ENCODE results near the gene SHISA7.
A peak's percentile ranks its signal among the peaks of the same experiment; 100 is the strongest.
"Not testable (repeated sequence)": the region's sequence is repeated elsewhere in the genome, so short reads cannot be mapped to it uniquely, and the experiment has no call there.

Gene SHISA7

GRCh38 chr19:55443824-55444480 is 852 bp upstream of the SHISA7 start:
- DNase-seq, result no peak

- DNase-seq, result no peak
Observed at GRCh38 chr19:55442372-55442961, 633 bp downstream of the SHISA7 start.

- no peak for DNase-seq
Observed at GRCh38 chr19:55441692-55442321, 1.3 kb downstream of the SHISA7 start.

- no peak for DNase-seq
Observed at GRCh38 chr19:55441319-55441691, 1.8 kb downstream of the SHISA7 start.

GRCh38 chr19:55440411-55441105 is 2.5 kb downstream of the SHISA7 start:
- DNase-seq, result no peak

- DNase-seq, result no peak
Observed at GRCh38 chr19:55439052-55439451, 4.0 kb downstream of the SHISA7 start.

- no peak for DNase-seq
Observed at GRCh38 chr19:55437410-55437809, 5.7 kb downstream of the SHISA7 start.

- DNase-seq, result no peak
Observed at GRCh38 chr19:55436847-55437246, 6.3 kb downstream of the SHISA7 start.

- DNase-seq, result no peak
Observed at GRCh38 chr19:55435020-55435419, 8.1 kb downstream of the SHISA7 start.

- no peak for DNase-seq
Observed at GRCh38 chr19:55434356-55434919, 8.7 kb downstream of the SHISA7 start.

GRCh38 chr19:55433292-55433691 is 9.8 kb downstream of the SHISA7 start:
- DNase-seq, result no peak

- no peak for DNase-seq
Observed at GRCh38 chr19:55432241-55432959, 10.7 kb downstream of the SHISA7 start.

GRCh38 chr19:55431183-55431582 is 11.9 kb downstream of the SHISA7 start:
- DNase-seq, result no peak

GRCh38 chr19:55426042-55426441 is 17.1 kb downstream of the SHISA7 start:
- DNase-seq, result no peak

- DNase-seq, result no peak
Observed at GRCh38 chr19:55424518-55424917, 18.6 kb downstream of the SHISA7 start.

GRCh38 chr19:55423225-55424005 is 19.7 kb downstream of the SHISA7 start:
- no peak for DNase-seq

GRCh38 chr19:55421281-55421680 is 21.8 kb downstream of the SHISA7 start:
- DNase-seq, result not testable (repeated sequence)

GRCh38 chr19:55419624-55420236 is 23.4 kb downstream of the SHISA7 start:
- DNase-seq, result no peak

GRCh38 chr19:55419103-55419502 is 24.0 kb downstream of the SHISA7 start:
- no peak for DNase-seq

- peak; percentile 57 for DNase-seq
Observed at GRCh38 chr19:55418185-55418584, 24.9 kb downstream of the SHISA7 start.

GRCh38 chr19:55410168-55410567 is 32.9 kb downstream of the SHISA7 start:
- DNase-seq, result no peak

- not testable (repeated sequence) for DNase-seq
Observed at GRCh38 chr19:55409179-55409578, 33.9 kb downstream of the SHISA7 start.

All from NCI-H1694 (cell line).